PC-9 (cell line): ENCODE measurements around the gene UPK2. TPM values are rescaled to one million over a fixed set of nuclear protein-coding genes. Genes with fewer than 3 reads are reported as not detected.

Source experiments
- BruUV-seq: library from RNA; stranded (reverse); fragments of 400-500 nt; replicated peaks from 2 replicates; lab custom pipeline; 2021; lab: Mats Ljungman, UMichigan
- CTCF ChIA-PET: fragments of 300-600 bp; sonication (Branson Sonifier 250); formaldehyde crosslinking; loops from one replicate; lab custom pipeline; 2022; ENCODE audit warnings: antibody characterized with exemption; lab: Charles Lee
- POLR2A ChIA-PET: fragments of 300-600 bp; sonication (Branson Sonifier 250); formaldehyde crosslinking; loops from one replicate; lab custom pipeline; 2022; ENCODE audit warnings: antibody characterized with exemption; ENCODE audit not compliant: unreplicated experiment; lab: Charles Lee
- DNase-seq, 2 experiments: peaks; one replicate each; pipeline versions ENCODE4 v3.0.0 to v3.0.0-alpha.2; 2015 to 2022; ENCODE audit warnings: mixed read lengths in 1 of 2
- H2AFZ ChIP-seq: fragments of 200-600 bp; sonication (generic); 2 replicates; pipeline ENCODE4 v1.8.1; 2017; ENCODE audit warnings: antibody characterized with exemption
- H3F3A ChIP-seq: fragments of 200-600 bp; sonication (generic); 2 replicates; pipeline ENCODE4 v1.8.1; 2017; ENCODE audit warnings: antibody characterized with exemption, mild to moderate bottlenecking, low read depth; ENCODE audit not compliant: insufficient read depth
- H3K27ac ChIP-seq: fragments of 200-600 bp; sonication (generic); 2 replicates; pipeline ENCODE4 v1.6.1; 2016; ENCODE audit warnings: mixed run types
- H3K27me3 ChIP-seq: fragments of 200-600 bp; sonication (generic); 2 replicates; pipeline ENCODE4 v1.6.1; 2016; ENCODE audit warnings: low read depth, mixed run types; ENCODE audit not compliant: insufficient read depth
- H3K36me3 ChIP-seq: fragments of 200-600 bp; sonication (generic); 2 replicates; pipeline ENCODE4 v1.6.1; 2016; ENCODE audit warnings: low read depth, mixed run types
- H3K4me1 ChIP-seq: fragments of 200-600 bp; sonication (generic); replicated peaks from 2 replicates; pipeline ENCODE4 v1.6.1; 2016; ENCODE audit warnings: mixed run types; ENCODE audit not compliant: insufficient read depth
- H3K4me2 ChIP-seq: fragments of 200-600 bp; sonication (generic); 2 replicates; pipeline ENCODE4 v1.6.1; 2017; ENCODE audit warnings: mixed run types
- H3K4me3 ChIP-seq: fragments of 200-600 bp; sonication (generic); 2 replicates; pipeline ENCODE4 v1.6.1; 2016; ENCODE audit warnings: mixed run types
- H3K79me2 ChIP-seq: fragments of 200-600 bp; sonication (generic); 2 replicates; pipeline ENCODE4 v1.6.1; 2017; ENCODE audit warnings: low read depth, mixed run types
- H3K9me2 ChIP-seq: fragments of 200-600 bp; sonication (generic); 2 replicates; pipeline ENCODE4 v1.8.1; 2017; ENCODE audit warnings: mild to moderate bottlenecking; ENCODE audit not compliant: insufficient read depth
- H3K9me3 ChIP-seq: fragments of 200-600 bp; sonication (generic); 2 replicates; pipeline ENCODE4 v1.8.1; 2016; ENCODE audit warnings: low read depth; ENCODE audit not compliant: insufficient read depth
- H4K20me1 ChIP-seq: fragments of 200-600 bp; sonication (generic); 2 replicates; pipeline ENCODE4 v1.8.1; 2017; ENCODE audit not compliant: insufficient read depth
- EZH2 ChIP-seq: fragments of 200-600 bp; sonication (generic); IDR thresholded peaks from 2 replicates; pipeline ENCODE4 v1.8.0; 2017; ENCODE audit warnings: antibody characterized with exemption, low read depth
- intact Hi-C: fragments of 100-400 bp; cut with micrococcal nuclease; formaldehyde crosslinking; loops from one replicate; pipeline ENCODE4 v1.10.0; 2022; ENCODE audit not compliant: unreplicated experiment
- total RNA-seq: library from RNA; stranded (reverse); gene quantifications from 2 replicates; pipeline ENCODE4 v1.2.3, GENCODE V29; 2021
- TF ChIP-seq, protein P1 (sequence below): fragments of 200-600 bp; sonication (generic); conservative IDR thresholded peaks from 2 replicates; pipeline ENCODE4 v1.6.1; 2017; ENCODE audit warnings: mixed run types, antibody characterized with exemption, mild to moderate bottlenecking, moderate library complexity

Gene UPK2
- total RNA-seq, 1 experiment from 2014 or later = 17.1 TPM

DNA sequence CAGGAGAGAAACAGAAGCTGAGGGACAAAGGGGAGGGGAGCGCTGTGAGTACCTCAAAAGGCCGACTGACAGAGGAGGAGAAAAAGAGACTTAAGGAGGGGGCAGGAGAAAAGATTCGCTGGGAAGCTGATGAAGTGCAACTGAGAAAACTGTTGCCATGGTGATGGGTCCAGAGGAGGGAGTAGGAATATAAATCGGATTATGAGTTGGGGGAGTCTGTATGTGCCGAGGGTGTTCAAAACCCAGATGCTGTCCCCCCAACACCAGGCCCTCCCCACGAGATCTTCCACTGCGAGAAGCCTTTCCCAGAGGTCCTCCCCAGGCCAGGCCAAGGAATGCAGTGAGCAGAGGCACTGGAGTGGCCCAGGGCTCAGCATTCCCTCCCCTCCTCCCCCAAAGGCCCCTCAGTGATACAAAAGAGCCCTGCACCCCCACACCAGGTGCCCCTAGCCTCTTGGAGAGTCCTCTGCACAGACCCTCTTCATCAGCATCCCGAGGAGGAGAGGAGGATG is 16.6 kb upstream of the UPK2 start:
- CTCF ChIA-PET = no interaction called here
- DNase-seq = no peak
- no peak overlapping the region for H3K4me3 ChIP-seq
- POLR2A ChIA-PET = interaction anchor here (0.6 to 0.7 kb wide), 2 partner anchors 129 to 269 kb away, joined by 4 to 14 read pairs; no protein-coding TSS in a partner anchor
- H3K9me3 ChIP-seq = no peaks in the 10 kb centered on the region
- peak overlapping the region; percentile 41 for H3K27ac ChIP-seq
- peaks cover 19% of the 10 kb centered on the region for H3K4me1 ChIP-seq
- BruUV-seq = no TSS peak
- peaks cover 25% of the 10 kb centered on the region for H3F3A ChIP-seq
- no peak for TF ChIP-seq EZH2
- TF ChIP-seq, protein P1, sequence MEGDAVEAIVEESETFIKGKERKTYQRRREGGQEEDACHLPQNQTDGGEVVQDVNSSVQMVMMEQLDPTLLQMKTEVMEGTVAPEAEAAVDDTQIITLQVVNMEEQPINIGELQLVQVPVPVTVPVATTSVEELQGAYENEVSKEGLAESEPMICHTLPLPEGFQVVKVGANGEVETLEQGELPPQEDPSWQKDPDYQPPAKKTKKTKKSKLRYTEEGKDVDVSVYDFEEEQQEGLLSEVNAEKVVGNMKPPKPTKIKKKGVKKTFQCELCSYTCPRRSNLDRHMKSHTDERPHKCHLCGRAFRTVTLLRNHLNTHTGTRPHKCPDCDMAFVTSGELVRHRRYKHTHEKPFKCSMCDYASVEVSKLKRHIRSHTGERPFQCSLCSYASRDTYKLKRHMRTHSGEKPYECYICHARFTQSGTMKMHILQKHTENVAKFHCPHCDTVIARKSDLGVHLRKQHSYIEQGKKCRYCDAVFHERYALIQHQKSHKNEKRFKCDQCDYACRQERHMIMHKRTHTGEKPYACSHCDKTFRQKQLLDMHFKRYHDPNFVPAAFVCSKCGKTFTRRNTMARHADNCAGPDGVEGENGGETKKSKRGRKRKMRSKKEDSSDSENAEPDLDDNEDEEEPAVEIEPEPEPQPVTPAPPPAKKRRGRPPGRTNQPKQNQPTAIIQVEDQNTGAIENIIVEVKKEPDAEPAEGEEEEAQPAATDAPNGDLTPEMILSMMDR = no peak
- H2AFZ ChIP-seq = no peak overlapping the region
- peak overlapping the region; percentile 39; the same call in 1 of the 2 replicates for H3K4me2 ChIP-seq
- no peaks in the 10 kb centered on the region for H3K79me2 ChIP-seq
- peaks cover 4% of the 10 kb centered on the region; the same call in 1 of the 2 replicates for H3K9me2 ChIP-seq
- no peaks in the 10 kb centered on the region for H3K36me3 ChIP-seq
- intact Hi-C loops = loop anchor here (2.0 kb wide), 1 partner anchor 17 kb away; the partner anchor contains the start of gene UPK2
- H4K20me1 ChIP-seq = no peaks in the 10 kb centered on the region
- H3K27me3 ChIP-seq = no peaks in the 10 kb centered on the region

DNA sequence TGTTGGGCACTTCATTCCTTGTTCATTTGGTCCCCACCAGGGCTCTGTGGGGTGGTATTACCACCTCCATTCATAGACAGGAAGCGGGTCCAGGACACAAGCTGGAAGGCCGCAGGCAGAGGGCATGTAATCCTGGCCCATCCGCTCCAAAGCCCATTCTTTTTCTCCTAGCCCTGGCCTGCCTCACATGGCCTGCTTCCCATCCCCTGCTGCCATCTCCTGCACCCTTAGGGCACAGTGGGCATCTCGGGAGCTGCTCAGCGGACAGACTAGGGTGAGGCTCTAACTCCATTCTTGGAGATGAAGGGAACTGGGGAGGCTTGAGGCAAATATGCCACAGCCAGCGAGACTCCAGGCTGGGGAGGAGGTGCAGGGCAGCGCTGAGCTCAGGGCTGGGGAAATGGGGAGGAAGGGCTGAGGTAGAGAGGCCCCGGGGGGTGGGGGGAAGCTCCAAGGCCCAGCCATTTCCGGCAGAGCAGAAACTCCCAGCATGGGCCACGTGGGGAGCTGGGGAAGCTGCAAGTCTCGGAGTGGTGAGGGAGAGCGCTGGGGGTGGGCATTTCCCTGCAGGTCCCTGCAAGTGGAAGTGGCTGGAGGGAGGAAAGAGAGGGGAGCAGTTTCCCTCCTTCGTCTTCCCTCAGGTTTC is 16.0 kb upstream of the UPK2 start:
- intact Hi-C loops = loop anchor here (2.0 kb wide), 1 partner anchor 17 kb away; the partner anchor contains the start of gene UPK2
- Histone ChIP-seq H3K4me1 (peaks cover 19% of the 10 kb centered on the region), H3K27ac (no peak overlapping the region), H3K36me3 (no peaks in the 10 kb centered on the region), H4K20me1 (no peaks in the 10 kb centered on the region), H3K4me2 (no peak overlapping the region), H3K27me3 (no peaks in the 10 kb centered on the region), H2AFZ (no peak overlapping the region), H3K4me3 (no peak overlapping the region), H3K9me3 (no peaks in the 10 kb centered on the region), H3K79me2 (no peaks in the 10 kb centered on the region), H3F3A (peaks cover 25% of the 10 kb centered on the region), H3K9me2 (peaks cover 4% of the 10 kb centered on the region; the same call in 1 of the 2 replicates)
- BruUV-seq = no TSS peak
- ChIA-PET POLR2A (interaction anchor here (0.7 kb wide), 1 partner anchor 129 kb away, joined by 14 read pairs; no protein-coding TSS in a partner anchor), CTCF (no interaction called here)
- TF ChIP-seq, protein P1 = no peak
- TF ChIP-seq EZH2 = no peak
- DNase-seq = peak in 1 of 2 experiments; percentile 19

DNA sequence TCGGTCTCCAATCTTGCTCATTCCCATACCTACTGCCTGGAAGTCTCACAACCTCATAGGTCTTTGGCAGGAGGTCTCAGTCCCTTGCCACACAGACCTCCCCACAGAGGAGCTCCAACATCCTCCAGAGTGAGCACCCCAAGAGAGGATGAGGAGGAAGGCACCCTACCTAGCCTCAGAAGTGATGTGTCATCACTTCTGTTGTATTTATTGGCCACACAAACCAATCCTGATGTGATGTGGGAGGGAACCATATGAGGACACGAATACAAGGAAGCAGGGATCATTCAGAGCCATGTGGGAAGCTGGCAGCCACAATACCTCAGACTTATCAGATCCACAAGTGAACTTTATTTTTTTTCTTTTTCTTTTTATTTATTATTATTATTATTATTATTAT is 9.0 kb upstream of the UPK2 start:
- peak in 1 of 2 experiments; percentile 21 for DNase-seq
- CTCF ChIA-PET = no interaction called here
- Histone ChIP-seq H3F3A (peaks cover 12% of the 10 kb centered on the region; the same call in 1 of the 2 replicates), H3K36me3 (no peaks in the 10 kb centered on the region), H3K9me3 (no peaks in the 10 kb centered on the region), H2AFZ (no peak overlapping the region), H3K4me3 (no peak overlapping the region), H3K27me3 (no peaks in the 10 kb centered on the region), H3K27ac (no peak overlapping the region), H4K20me1 (no peaks in the 10 kb centered on the region), H3K79me2 (no peaks in the 10 kb centered on the region), H3K4me1 (peaks cover 6% of the 10 kb centered on the region; the same call in 1 of the 2 replicates), H3K9me2 (no peaks in the 10 kb centered on the region), H3K4me2 (no peak overlapping the region)
- POLR2A ChIA-PET = no interaction called here
- no peak for TF ChIP-seq EZH2
- TF ChIP-seq, protein P1 = no peak
- BruUV-seq = no TSS peak
- intact Hi-C loops = no loop called here
